ENCODE measurements around the gene PPP4R4. TPM values are rescaled to one million over a fixed set of nuclear protein-coding genes. Genes with fewer than 3 reads are reported as not detected.
"Not testable (repeated sequence)": the region's sequence is repeated elsewhere in the genome, so short reads cannot be mapped to it uniquely, and the experiment has no call there.

Gene PPP4R4
- total RNA-seq, 2 donors from 2014 or later, result 1.8 to 68.2 TPM

DNA sequence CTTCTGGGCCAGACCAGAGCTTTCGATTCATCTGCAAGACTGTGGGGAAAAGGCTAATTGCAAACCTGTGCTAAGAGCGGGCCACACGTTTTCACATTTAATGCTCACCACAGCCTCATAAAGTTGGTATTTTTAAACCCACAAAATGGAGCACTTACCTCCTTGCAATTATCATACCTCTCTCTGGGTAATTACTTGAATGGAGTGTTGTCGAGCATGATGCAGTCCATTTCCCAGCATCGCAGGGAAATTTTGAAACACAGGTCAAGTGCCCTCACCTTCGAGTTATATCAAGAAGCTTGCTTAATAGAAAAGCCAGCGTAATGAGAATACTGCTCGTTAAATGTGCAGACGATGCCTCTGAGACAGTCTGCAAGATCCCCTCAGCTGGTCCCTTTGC is 35.9 kb upstream of the PPP4R4 start:
- no peaks in the 10 kb centered on the region for H3K36me3 Mint-ChIP-seq (ENCODE audit: low read depth)
- no peak overlapping the region for H3K4me3 Mint-ChIP-seq
- no peak for ATAC-seq (replicated peaks)
- no peaks in the 10 kb centered on the region for H3K9me3 Mint-ChIP-seq
- H3K4me1 Mint-ChIP-seq, result no peaks in the 10 kb centered on the region
- peaks cover 3% of the 10 kb centered on the region for H3K27me3 Mint-ChIP-seq
- no peak overlapping the region for H3K27ac Mint-ChIP-seq

GRCh38 chr14:94139006-94139405 is 35.1 kb upstream of the PPP4R4 start:
- ATAC-seq (replicated peaks), result no peak
- Mint-ChIP-seq H3K9me3 (no peaks in the 10 kb centered on the region), H3K4me1 (no peaks in the 10 kb centered on the region), H3K27ac (no peak overlapping the region), H3K36me3 (ENCODE audit: low read depth) (no peaks in the 10 kb centered on the region), H3K4me3 (no peak overlapping the region), H3K27me3 (peaks cover 3% of the 10 kb centered on the region)

DNA sequence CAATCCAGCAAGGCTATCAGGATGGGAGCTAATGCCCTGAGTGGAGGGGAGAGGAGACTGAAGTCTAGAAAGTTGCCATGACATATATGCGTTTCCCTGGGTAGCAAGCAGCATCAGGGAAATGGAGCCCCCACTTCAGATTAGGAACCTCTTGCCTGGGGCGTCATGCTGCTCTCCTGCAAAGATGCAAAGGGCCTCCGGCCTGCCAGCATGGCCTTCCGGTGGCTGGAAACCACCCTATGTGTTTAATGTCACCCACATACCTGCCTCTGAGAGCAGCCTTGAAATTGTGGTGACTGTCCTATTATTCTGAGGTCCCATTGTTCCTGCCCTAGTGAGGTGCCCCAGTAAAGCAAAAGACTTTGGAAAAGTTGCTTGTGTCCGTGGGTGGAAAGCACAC is 34.7 kb upstream of the PPP4R4 start:
- Mint-ChIP-seq H3K4me3 (no peak overlapping the region), H3K4me1 (peaks cover 2% of the 10 kb centered on the region), H3K27ac (no peak overlapping the region), H3K36me3 (ENCODE audit: low read depth) (no peaks in the 10 kb centered on the region), H3K27me3 (peaks cover 3% of the 10 kb centered on the region), H3K9me3 (no peaks in the 10 kb centered on the region)
- no peak for ATAC-seq (replicated peaks)

- H3K9me3 Mint-ChIP-seq, result no peaks in the 10 kb centered on the region
- no peak overlapping the region for H3K27ac Mint-ChIP-seq
- H3K36me3 Mint-ChIP-seq (ENCODE audit: low read depth), result no peaks in the 10 kb centered on the region
- peaks cover 3% of the 10 kb centered on the region for H3K27me3 Mint-ChIP-seq
- no peak overlapping the region for H3K4me3 Mint-ChIP-seq
- peaks cover 12% of the 10 kb centered on the region for H3K4me1 Mint-ChIP-seq
- ATAC-seq (replicated peaks), result no peak
Measured at GRCh38 chr14:94142247-94142646, 31.9 kb upstream of the PPP4R4 start.

DNA sequence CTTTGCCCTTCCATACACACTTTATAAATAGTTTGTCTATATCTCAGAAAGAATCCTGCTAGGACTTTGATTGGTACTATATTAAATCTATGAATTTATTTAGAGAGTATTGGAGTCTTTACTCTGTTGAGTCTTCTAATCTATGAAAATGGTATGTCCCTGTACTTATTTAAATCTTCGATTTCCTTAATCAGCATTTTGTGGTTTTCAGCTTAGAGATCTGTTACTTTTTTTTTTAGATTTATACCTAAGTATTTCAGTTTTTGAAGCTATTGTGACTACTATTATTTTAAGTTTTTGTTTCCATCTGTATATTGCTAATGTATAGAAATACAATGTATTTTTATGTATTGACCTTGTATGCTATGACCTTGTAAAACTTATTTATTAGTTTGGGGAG is 31.3 kb upstream of the PPP4R4 start:
- no peak overlapping the region for H3K4me3 Mint-ChIP-seq
- peaks cover 15% of the 10 kb centered on the region for H3K4me1 Mint-ChIP-seq
- no peaks in the 10 kb centered on the region for H3K9me3 Mint-ChIP-seq
- H3K27me3 Mint-ChIP-seq, result peaks cover 3% of the 10 kb centered on the region
- no peak for ATAC-seq (replicated peaks)
- no peaks in the 10 kb centered on the region for H3K36me3 Mint-ChIP-seq (ENCODE audit: low read depth)
- no peak overlapping the region for H3K27ac Mint-ChIP-seq

DNA sequence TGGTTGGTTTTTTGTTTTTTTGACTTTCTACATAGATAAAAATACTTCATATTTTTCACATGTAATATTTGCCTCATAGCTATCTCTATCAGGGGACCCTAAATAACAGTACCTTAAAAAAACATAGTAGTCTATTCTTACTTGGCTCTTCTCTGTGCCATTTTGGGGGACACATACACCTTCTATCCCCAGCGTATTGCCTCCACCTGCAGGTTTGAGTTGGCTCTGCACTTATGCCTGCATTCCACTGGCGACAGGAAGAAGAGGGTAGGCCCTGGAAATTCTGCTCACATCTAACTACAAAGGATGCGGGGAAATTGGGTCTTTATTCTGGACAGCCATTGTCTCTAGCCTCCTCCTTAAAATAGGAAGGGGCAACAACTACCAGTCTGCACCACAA is 30.9 kb upstream of the PPP4R4 start:
- no peak overlapping the region for H3K4me3 Mint-ChIP-seq
- no peak for ATAC-seq (replicated peaks)

DNA sequence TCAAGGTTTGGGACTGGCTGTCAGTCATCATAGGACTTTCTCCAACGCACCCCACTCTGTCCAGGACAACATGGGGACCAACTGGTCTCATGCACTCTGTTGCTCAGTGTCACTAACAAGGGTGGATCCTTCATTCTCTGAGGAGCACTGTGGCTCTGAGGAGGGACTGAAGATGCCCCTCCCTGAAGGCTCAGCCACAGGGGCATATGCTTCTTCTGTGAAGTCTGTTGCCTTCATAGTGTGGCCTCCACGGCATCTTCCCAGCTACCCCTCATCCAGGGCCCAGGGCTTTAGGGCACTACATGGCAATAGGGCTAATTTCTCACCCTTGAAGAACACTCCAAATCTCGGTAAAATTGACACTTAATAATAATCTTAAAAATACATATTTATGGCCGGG is 30.4 kb upstream of the PPP4R4 start:
- peaks cover 15% of the 10 kb centered on the region for H3K4me1 Mint-ChIP-seq
- H3K9me3 Mint-ChIP-seq, result no peaks in the 10 kb centered on the region
- no peak for ATAC-seq (replicated peaks)
- H3K27me3 Mint-ChIP-seq, result peaks cover 3% of the 10 kb centered on the region
- H3K36me3 Mint-ChIP-seq (ENCODE audit: low read depth), result no peaks in the 10 kb centered on the region
- no peak overlapping the region for H3K27ac Mint-ChIP-seq
- H3K4me3 Mint-ChIP-seq, result no peak overlapping the region

More for the DNA sequence above, 30.9 kb upstream of the PPP4R4 start:
- Mint-ChIP-seq H3K9me3 (no peaks in the 10 kb centered on the region), H3K27me3 (peaks cover 3% of the 10 kb centered on the region), H3K4me1 (peaks cover 15% of the 10 kb centered on the region), H3K27ac (no peak overlapping the region), H3K36me3 (ENCODE audit: low read depth) (no peaks in the 10 kb centered on the region)

DNA sequence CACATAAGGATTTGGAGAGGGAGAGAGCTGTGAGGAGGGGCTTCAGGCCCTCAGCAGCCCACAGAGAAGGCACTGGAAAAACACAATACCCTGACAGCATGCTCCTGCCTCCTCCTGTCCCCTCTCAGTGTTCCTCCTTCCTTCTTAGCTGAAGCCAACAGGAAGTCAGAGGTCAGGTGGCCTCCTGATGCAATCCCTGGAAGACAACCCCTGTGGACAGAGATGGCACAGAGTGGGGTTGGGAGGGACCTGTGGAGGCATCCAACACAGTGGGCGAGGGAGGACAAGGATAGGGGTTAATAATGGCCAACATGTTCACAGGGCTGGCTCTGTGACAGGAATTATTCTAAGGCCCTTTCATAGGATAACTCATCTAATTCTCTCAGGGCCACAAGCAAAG is 29.4 kb upstream of the PPP4R4 start:
- no peak overlapping the region for H3K4me3 Mint-ChIP-seq
- no peak overlapping the region for H3K27ac Mint-ChIP-seq
- no peaks in the 10 kb centered on the region for H3K27me3 Mint-ChIP-seq
- no peak for ATAC-seq (replicated peaks)
- no peaks in the 10 kb centered on the region for H3K36me3 Mint-ChIP-seq (ENCODE audit: low read depth)
- H3K9me3 Mint-ChIP-seq, result no peaks in the 10 kb centered on the region
- H3K4me1 Mint-ChIP-seq, result peaks cover 15% of the 10 kb centered on the region

DNA sequence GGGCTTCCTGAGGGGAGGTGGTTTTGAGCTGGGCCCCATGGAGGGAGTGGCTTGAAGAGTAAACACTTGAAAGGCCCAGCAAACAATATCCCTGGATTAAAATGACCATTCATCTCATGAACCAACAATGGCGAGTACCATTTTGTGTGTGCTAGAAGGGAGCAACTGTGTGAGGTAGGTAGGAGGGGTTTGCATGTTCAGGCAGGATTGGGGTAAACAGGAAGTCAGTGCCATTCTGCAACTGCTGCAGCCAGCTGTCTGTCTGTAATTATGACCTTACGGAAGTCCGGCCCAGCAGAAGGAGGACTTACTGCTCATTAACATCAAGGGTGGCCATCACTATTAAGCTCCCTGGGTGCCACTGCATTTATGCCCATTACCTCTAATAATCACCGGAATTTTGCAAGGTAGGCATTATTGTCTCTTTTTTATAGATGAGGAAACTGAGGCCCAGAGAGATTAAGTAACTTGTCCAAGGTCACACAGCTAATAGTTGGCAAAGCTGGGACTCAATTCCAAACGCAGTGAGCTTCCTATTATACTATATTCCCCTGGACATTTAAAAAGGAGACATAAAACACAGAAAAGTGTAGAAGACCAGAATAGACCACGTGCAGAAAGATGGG is 28.1 kb upstream of the PPP4R4 start:
- Mint-ChIP-seq H3K27me3 (peaks cover 2% of the 10 kb centered on the region), H3K27ac (no peak overlapping the region), H3K4me1 (peaks cover 15% of the 10 kb centered on the region), H3K36me3 (ENCODE audit: low read depth) (no peaks in the 10 kb centered on the region), H3K4me3 (no peak overlapping the region), H3K9me3 (no peaks in the 10 kb centered on the region)
- no peak for ATAC-seq (replicated peaks)

- no peaks in the 10 kb centered on the region for H3K9me3 Mint-ChIP-seq
- no peak overlapping the region for H3K4me3 Mint-ChIP-seq
- peaks cover 9% of the 10 kb centered on the region for H3K4me1 Mint-ChIP-seq
- no peak overlapping the region for H3K27ac Mint-ChIP-seq
- H3K27me3 Mint-ChIP-seq, result peaks cover 5% of the 10 kb centered on the region
- ATAC-seq (replicated peaks), result no peak
- H3K36me3 Mint-ChIP-seq (ENCODE audit: low read depth), result no peaks in the 10 kb centered on the region
Measured at GRCh38 chr14:94152676-94153075, 21.4 kb upstream of the PPP4R4 start.

DNA sequence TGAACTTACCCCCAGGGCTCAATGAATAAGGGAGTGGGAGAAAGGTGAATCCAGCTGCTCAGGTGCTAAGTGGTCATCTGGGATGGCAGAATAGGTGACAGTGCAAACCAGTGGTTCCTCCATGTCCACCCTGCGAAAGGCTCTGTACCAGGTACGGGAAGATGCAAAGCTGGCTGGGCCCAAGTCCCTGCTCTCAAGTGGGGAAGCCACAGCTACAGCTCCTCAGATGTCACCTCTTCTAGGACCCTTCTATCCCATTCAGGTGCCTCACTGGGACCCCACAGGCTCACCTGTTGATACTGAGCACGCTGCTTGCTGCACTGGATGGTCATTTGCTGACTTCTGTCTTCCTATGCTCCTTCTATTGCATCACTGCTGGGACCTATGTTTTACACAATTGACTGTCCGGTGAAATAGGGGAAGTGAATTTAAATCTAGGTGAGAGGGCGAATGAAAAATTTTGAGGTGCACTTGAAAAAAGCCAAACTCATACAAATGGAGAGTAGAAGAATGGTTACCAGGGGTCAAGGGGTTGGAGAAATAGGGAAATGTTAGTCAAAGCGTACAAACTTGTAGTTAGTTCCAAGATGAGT is 20.3 kb upstream of the PPP4R4 start:
- Mint-ChIP-seq H3K27me3 (peaks cover 5% of the 10 kb centered on the region), H3K27ac (no peak overlapping the region), H3K4me3 (no peak overlapping the region), H3K9me3 (no peaks in the 10 kb centered on the region), H3K36me3 (ENCODE audit: low read depth) (no peaks in the 10 kb centered on the region), H3K4me1 (peaks cover 20% of the 10 kb centered on the region)
- ATAC-seq (replicated peaks), result no peak

DNA sequence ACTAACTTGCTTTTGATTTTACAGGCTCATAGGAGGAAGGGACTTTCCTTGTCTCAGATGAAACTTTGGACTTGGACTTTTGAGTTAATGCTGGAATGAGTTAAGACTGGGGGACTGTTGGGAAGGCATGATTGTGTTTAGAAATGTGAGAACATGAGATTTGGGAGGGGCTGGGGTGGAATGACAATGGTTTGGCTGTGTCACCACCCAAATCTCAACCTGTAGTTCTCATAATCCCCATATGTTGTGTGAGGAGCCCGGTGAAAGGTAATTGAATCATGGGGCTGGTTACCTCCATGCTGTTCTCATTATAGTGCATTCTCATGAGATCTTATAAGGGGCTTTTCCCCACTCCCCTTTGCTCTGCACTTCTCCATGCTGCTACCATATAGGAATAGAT is 18.0 kb upstream of the PPP4R4 start:
- not testable (repeated sequence) for ATAC-seq (replicated peaks); H3K9me3 Mint-ChIP-seq; H3K4me3 Mint-ChIP-seq; H3K27me3 Mint-ChIP-seq; H3K27ac Mint-ChIP-seq; H3K36me3 Mint-ChIP-seq (ENCODE audit: low read depth)
- peaks cover 22% of the 10 kb centered on the region for H3K4me1 Mint-ChIP-seq

- Mint-ChIP-seq H3K27ac (peak overlapping the region; percentile 69), H3K9me3 (no peaks in the 10 kb centered on the region), H3K4me1 (peaks cover 25% of the 10 kb centered on the region), H3K4me3 (peak overlapping the region; percentile 43), H3K27me3 (no peaks in the 10 kb centered on the region), H3K36me3 (ENCODE audit: low read depth) (no peaks in the 10 kb centered on the region)
- ATAC-seq (replicated peaks), result peak; percentile 70
Measured at GRCh38 chr14:94157197-94157596, 16.9 kb upstream of the PPP4R4 start.

DNA sequence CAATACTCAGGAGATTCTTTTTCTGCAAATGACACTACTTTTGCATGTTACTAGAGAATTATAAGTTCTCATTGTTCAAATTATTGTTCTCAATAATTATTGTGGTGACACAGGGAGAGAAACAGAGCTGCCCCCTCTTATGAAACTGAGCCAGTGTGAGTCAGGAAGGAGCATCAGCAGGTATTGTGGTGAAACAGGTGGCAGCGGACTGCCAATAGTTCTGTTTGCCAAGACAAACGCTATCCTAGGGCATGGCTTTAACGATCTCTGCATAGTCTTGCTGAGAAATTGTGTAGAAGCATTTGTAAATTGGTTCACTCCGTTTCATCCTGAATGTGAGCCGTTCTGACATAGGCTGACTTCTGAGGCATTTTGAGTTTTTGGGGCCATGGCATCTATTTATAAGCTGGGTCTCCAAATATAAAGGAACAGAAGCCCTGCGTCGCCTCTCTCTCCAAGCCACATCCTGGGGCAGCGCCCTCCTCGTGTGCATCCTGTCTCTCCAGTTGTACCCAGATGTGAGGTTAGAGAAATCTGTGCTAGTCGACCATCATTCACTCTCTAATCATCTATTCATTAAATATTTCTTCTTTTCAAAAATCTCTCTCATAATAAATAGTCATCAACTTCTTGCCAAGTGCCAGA is 15.8 kb upstream of the PPP4R4 start:
- H3K27me3 Mint-ChIP-seq, result no peaks in the 10 kb centered on the region
- no peaks in the 10 kb centered on the region for H3K36me3 Mint-ChIP-seq (ENCODE audit: low read depth)
- peaks cover 28% of the 10 kb centered on the region for H3K4me1 Mint-ChIP-seq
- no peaks in the 10 kb centered on the region for H3K9me3 Mint-ChIP-seq
- peak; percentile 75 for ATAC-seq (replicated peaks)
- H3K4me3 Mint-ChIP-seq, result peak overlapping the region; percentile 43
- H3K27ac Mint-ChIP-seq, result peak overlapping the region; percentile 69

GRCh38 chr14:94161058-94161457 is 13.1 kb upstream of the PPP4R4 start:
- peaks cover 39% of the 10 kb centered on the region for H3K4me1 Mint-ChIP-seq
- no peaks in the 10 kb centered on the region for H3K36me3 Mint-ChIP-seq (ENCODE audit: low read depth)
- ATAC-seq (replicated peaks), result no peak
- H3K27ac Mint-ChIP-seq, result peak overlapping the region; percentile 51
- no peaks in the 10 kb centered on the region for H3K27me3 Mint-ChIP-seq
- no peak overlapping the region for H3K4me3 Mint-ChIP-seq
- no peaks in the 10 kb centered on the region for H3K9me3 Mint-ChIP-seq

Data from activated T-helper 17 cell treated with anti-CD3 and anti-CD28 coated beads, Interleukin-2, amount 50 U/mL, for 72 hours (primary cell).